Measurements from ENCODE around the gene ARL17B. TPM values are rescaled to one million over a fixed set of nuclear protein-coding genes. Genes with fewer than 3 reads are reported as not detected.
"Not testable (repeated sequence)": the region's sequence is repeated elsewhere in the genome, so short reads cannot be mapped to it uniquely, and the experiment has no call there.

Gene ARL17B
- total RNA-seq, 4 donors from 2014 or later: 9.0 to 42.9 (median 17.5) TPM

DNA sequence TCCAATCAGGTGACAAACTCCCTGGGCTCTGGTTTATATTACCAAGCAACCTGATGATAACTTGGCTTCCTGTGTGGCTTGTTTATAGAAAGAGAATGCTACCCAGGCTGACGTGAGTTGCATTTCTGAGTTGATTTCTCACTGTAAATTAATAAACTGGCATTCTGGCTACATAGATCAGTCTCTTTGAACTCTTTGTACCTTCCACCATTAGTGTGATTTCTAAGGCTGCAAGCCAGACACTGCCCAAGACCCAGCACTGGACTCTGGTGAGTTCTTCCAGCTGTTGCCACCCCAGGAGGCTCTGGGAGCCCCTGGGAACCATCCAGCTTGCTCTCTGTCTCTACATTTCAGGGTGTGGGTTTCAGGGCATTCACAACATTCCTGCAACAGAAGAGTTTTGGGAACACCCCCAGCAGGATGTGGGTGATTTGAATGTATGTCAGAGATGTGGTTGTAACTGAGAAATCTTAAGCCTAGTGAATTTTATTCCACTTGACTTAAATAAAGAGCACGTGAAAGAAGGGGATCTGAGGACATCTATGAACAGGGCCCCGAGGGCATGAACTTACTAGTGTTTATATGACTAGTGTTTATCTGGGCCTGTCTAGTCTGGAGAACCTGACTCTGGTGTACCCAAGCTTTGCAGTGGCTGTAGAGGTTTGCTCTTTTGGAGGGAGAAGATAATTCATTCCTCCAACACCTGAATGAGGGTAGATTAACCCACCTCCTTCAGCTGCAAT is 96.9 kb downstream of the ARL17B start:
- no peak overlapping the region for H3K4me3 ChIP-seq
- H3K4me1 ChIP-seq: peaks cover 15% of the 10 kb centered on the region
- TF ChIP-seq EP300 (IDR thresholded peaks at IDR 0.05): no peak
- no peak for TF ChIP-seq POLR2AphosphoS5 (IDR thresholded peaks at IDR 0.05)
- TF ChIP-seq, protein P1, sequence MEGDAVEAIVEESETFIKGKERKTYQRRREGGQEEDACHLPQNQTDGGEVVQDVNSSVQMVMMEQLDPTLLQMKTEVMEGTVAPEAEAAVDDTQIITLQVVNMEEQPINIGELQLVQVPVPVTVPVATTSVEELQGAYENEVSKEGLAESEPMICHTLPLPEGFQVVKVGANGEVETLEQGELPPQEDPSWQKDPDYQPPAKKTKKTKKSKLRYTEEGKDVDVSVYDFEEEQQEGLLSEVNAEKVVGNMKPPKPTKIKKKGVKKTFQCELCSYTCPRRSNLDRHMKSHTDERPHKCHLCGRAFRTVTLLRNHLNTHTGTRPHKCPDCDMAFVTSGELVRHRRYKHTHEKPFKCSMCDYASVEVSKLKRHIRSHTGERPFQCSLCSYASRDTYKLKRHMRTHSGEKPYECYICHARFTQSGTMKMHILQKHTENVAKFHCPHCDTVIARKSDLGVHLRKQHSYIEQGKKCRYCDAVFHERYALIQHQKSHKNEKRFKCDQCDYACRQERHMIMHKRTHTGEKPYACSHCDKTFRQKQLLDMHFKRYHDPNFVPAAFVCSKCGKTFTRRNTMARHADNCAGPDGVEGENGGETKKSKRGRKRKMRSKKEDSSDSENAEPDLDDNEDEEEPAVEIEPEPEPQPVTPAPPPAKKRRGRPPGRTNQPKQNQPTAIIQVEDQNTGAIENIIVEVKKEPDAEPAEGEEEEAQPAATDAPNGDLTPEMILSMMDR (IDR thresholded peaks at IDR 0.05): no peak
- TF ChIP-seq POLR2A (IDR thresholded peaks at IDR 0.05): no peak
- no peak overlapping the region for H3K27ac ChIP-seq
- no peaks in the 10 kb centered on the region for H3K9me3 ChIP-seq
- no peaks in the 10 kb centered on the region for H3K36me3 ChIP-seq
- no peaks in the 10 kb centered on the region for H3K27me3 ChIP-seq
- no peak for DNase-seq (ENCODE audit: low spot score in 2 of 2)
- 39% methylated on average over 3 of the region's 3 CpGs for WGBS

DNA sequence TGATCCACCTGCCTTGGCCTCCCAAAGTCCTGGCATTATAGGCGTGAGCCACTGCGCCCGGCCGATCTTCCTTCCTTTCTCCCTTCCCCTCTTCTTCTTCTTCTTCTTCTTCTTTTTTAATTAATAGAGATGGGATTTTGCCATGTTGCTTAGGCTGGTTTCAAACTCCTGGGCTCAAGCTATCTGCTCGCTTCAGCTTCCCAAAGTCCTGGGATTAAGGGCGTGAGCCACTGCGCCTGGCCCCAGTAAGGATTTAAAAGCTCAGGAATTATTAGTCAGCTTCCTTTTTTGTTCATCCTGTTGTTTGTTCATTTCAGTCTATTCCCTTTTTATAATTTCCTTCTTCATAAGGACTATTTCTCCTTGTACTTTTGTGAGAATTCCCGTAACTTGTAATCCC is 99.3 kb downstream of the ARL17B start:
- 95% methylated on average over 8 of the region's 8 CpGs for WGBS
- Histone ChIP-seq H3K4me1 (peaks cover 9% of the 10 kb centered on the region), H3K9me3 (no peaks in the 10 kb centered on the region), H3K27me3 (no peaks in the 10 kb centered on the region), H3K4me3 (no peak overlapping the region), H3K36me3 (no peaks in the 10 kb centered on the region), H3K27ac (no peak overlapping the region)
- no peak for DNase-seq (ENCODE audit: low spot score in 2 of 2)
- TF ChIP-seq, protein P1 (IDR thresholded peaks at IDR 0.05): no peak
- no peak for TF ChIP-seq POLR2AphosphoS5 (IDR thresholded peaks at IDR 0.05)
- no peak for TF ChIP-seq POLR2A (IDR thresholded peaks at IDR 0.05)
- TF ChIP-seq EP300 (IDR thresholded peaks at IDR 0.05): no peak

DNA sequence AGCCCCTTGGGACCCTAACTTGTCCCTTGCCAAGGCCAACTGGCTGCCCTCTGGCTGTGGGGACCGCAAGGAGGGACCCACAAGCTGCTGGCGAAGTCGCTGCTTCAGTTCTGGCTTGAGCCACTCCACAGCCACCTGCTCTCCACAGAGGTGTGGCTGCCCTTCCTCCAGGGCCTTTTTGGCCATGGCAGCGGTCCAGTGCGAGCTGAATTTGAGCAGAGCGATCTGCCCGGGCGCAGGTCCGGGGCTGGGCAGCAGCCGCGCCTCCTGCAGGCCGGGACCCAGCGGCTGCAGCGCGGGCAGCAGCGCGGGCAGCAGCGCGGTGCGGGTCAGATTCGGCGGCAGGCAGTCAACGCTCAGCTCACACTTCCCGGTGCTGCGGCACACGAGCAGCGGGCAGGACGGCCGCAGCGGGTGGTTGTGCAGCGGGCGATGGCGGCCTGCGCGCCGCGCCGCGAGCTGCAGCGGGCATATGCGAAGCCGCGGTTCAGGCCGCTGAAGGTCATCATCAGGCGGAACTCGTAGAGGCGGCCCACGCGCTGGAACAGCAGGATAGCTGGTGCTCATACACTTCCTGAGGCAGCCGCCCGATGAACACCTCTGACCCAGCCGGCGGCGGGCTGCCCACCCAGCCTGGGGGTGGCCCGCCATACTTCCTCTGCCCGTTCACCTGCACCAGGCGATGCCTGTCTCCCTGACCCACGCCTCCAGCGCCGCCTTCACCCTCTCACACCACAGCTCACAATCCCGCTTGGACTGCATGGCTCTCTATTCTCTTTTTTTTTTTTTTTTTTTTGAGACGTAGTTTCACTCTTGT is 101.5 kb downstream of the ARL17B start:
- not testable (repeated sequence) for H3K27ac ChIP-seq; DNase-seq (ENCODE audit: low spot score in 2 of 2); H3K27me3 ChIP-seq; H3K36me3 ChIP-seq; H3K4me1 ChIP-seq; H3K9me3 ChIP-seq
- H3K4me3 ChIP-seq: peak overlapping the region; percentile 44
- 6% methylated on average over 21 of the region's 62 CpGs for WGBS

DNA sequence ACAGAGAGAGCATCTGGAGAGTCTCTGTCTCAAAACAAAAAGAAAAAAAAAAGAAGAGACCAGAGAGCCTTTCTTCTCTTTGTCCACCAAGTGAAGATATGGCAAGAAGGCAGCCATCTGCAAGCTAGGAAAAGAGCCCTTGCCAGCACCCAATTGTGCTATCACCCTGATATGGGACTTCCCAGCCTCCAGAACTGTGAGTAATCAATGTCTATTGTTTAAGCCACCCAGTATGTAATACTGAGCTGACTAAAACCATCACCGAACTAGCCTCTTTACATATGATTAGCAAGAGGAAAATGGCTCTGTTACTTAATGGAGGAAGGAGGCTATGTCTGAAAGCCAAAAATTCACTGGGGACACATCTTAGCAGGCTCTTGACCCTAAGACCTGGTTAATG is 105.2 kb downstream of the ARL17B start:
- not testable (repeated sequence) for H3K4me3 ChIP-seq
- 82% methylated on average over 1 of the region's 1 CpG for WGBS

DNA sequence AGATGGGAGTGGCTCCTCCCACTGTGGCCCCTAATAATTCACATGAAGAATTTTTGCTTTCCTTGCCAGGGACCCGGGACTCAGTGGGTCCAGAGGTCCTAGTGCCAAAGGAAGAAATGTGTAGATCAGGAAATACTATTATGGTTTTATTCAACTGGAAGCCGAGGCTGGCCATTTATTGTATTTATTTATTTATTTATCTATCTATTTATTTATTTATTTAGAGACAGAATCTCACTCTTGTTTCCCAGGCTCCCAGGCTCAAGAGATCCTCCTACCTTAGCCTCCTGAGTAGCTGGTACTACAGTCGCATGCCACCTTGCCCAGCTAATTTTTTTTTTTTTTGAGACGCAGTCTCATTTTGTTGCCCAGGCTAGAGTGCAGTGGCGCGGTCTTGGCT is 107.4 kb downstream of the ARL17B start:
- not testable (repeated sequence) for H3K36me3 ChIP-seq; H3K27me3 ChIP-seq; H3K4me1 ChIP-seq; H3K9me3 ChIP-seq; H3K4me3 ChIP-seq; H3K27ac ChIP-seq; DNase-seq (ENCODE audit: low spot score in 2 of 2)
- 98% methylated on average over 5 of the region's 6 CpGs for WGBS

More for the DNA sequence above, 105.2 kb downstream of the ARL17B start:
- not testable (repeated sequence) for H3K27me3 ChIP-seq; DNase-seq (ENCODE audit: low spot score in 2 of 2); H3K9me3 ChIP-seq; H3K36me3 ChIP-seq; H3K4me1 ChIP-seq; H3K27ac ChIP-seq

DNA sequence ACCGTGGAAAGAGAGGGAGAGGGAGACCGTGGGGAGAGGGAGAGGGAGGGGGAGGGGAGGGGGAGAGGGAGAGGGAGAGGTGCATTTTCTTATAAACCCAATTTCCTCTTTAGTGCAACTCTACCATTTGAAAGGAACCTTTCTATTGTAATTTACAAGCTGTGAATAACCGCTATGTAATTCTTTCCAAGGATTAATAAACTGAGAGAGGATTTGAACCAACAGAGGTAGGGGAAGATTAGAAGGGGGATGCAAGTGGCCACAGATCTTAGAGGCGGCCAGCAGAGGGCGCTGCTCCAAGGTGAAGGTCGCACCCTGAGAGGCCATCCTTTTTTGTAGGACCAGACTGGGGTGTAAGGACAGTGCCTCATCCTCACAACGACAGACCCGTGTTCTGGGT is 107.8 kb downstream of the ARL17B start:
- not testable (repeated sequence) for H3K27me3 ChIP-seq; H3K4me3 ChIP-seq; H3K27ac ChIP-seq; H3K4me1 ChIP-seq; H3K9me3 ChIP-seq; DNase-seq (ENCODE audit: low spot score in 2 of 2); H3K36me3 ChIP-seq
- WGBS: 31% methylated on average over 6 of the region's 8 CpGs
- TF ChIP-seq, protein P1 (IDR thresholded peaks at IDR 0.05): peak in 1 of 2 donors; percentile 46

DNA sequence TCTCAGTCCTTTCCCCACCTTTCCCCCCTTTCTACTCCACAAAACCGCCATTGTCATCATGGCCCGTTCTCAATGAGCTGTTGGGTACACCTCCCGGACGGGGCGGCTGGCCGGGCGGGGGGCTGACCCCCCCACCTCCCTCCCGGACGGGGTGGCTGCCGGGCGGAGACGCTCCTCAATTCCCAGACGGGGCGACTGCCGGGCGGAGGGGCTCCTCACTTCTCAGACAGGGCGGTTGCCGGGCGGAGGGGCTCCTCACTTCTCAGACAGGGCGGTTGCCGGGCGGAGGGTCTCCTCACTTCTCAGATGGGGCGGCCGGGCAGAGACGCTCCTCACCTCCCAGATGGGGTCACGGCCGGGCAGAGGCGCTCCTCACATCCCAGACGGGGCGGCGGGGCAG is 108.8 kb downstream of the ARL17B start:
- not testable (repeated sequence) for H3K4me3 ChIP-seq; DNase-seq (ENCODE audit: low spot score in 2 of 2); H3K27me3 ChIP-seq; H3K4me1 ChIP-seq; H3K9me3 ChIP-seq; H3K27ac ChIP-seq; H3K36me3 ChIP-seq
- WGBS: 96% methylated on average over 15 of the region's 31 CpGs

DNA sequence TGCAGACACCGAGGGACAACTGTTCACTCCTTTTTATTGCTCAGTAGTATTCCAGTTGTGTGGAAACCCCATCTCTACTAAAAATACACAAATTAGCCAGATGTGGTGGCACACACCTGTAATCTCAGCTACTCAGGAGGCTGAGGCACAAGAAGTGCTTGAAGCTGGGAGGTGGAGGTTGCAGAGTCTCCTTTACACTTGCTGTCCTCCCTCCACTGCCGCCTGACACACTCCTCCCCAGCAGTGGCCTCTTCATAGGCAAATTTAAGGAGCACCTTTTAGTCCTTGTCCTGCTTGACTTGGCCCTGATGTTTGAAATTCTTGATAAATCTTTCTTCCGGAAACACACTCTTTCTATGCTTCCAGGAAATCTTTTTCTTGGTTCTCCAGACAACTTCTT is 112.4 kb downstream of the ARL17B start:
- not testable (repeated sequence) for DNase-seq (ENCODE audit: low spot score in 2 of 2); H3K36me3 ChIP-seq; H3K4me3 ChIP-seq; H3K27ac ChIP-seq; H3K4me1 ChIP-seq; H3K27me3 ChIP-seq; H3K9me3 ChIP-seq
- WGBS: 88% methylated on average over 3 of the region's 3 CpGs

DNA sequence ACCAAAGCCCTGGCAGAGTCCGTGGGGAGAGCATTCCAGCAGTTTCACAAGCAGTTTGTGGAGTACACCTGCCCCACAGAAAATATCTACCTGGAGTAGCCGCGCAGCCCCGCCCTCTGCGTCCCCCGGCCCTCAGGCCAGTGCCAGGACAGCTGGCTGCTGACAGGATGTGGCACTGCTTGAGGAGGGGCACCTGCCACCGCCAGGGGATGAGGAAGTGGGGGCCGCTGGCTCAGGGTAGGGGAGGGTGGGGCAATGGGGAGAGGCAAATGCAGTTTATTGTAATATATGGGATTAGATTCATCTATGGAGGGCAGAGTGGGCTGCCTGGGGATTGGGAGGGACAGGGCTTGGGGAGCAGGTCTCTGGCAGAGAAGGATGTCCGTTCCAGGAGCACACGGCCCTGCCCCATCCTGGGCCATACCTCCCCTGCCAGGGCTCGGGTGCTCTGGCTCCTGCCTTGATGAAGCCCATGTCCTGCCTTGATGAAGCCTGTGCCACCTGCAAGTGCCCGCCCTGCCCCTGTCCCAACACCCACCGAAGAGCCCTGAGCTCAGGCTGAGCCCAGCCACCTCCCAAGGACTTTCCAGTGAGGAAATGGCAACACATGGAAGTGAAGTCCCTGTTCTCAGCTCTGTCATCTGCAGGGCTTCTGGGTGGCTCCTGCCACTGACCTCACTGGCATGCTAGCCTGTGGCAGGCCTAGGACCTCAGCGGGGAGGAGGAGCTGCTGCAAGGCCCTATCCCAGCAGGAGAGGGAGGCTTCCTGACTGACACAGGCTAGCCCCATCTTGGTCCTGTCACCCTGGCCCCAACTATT is 116.4 kb downstream of the ARL17B start:
- not testable (repeated sequence) for H3K36me3 ChIP-seq; H3K9me3 ChIP-seq; H3K4me3 ChIP-seq; H3K27ac ChIP-seq; DNase-seq (ENCODE audit: low spot score in 2 of 2); H3K27me3 ChIP-seq; H3K4me1 ChIP-seq
- no CpG with 5 or more reads among the region's 14 CpGs for WGBS
